SK-N-SH (cell line): ENCODE measurements around the gene LAMTOR4. TPM values are rescaled to one million over a fixed set of nuclear protein-coding genes. Genes with fewer than 3 reads are reported as not detected.

Experiments
- CTCF ChIA-PET: fragments of 300-600, 350-600 bp; formaldehyde crosslinking; extraction: SDS; loops from one replicate; lab custom pipeline; 2021; lab: Yijun Ruan, JAX
- POLR2A ChIA-PET: fragments of 350-600 bp; sonication (Branson Sonifier 250); formaldehyde crosslinking; extraction: SDS; loops from one replicate; lab custom pipeline; 2020; ENCODE audit warnings: antibody characterized with exemption, inconsistent platforms; lab: Yijun Ruan, JAX
- DNase-seq: peaks from one replicate; pipeline ENCODE4 v3.0.0; 2012
- H2AFZ ChIP-seq: fragments of 200-600 bp; sonication (generic); 2 replicates; pipeline ENCODE4 v1.8.1; 2016; ENCODE audit warnings: antibody characterized with exemption, mild to moderate bottlenecking, low read depth
- H3F3A ChIP-seq: fragments of 200-600 bp; sonication (generic); replicated peaks from 2 replicates; pipeline ENCODE3; 2016; ENCODE audit warnings: antibody characterized with exemption, mild to moderate bottlenecking; ENCODE audit not compliant: insufficient read depth
- H3K27ac ChIP-seq, 2 experiments: fragments of 200-500 bp in 1 of 2; fragments of 200-600 bp in 1 of 2; sonication (Bioruptor generic) in 1 of 2; sonication (generic), shearing (Covaris generic) in 1 of 2; 2 replicates each; pipeline versions ENCODE4 v1.5.1 to v1.6.1; 2014 to 2016; ENCODE audit warnings: low read depth in 2 of 2, inconsistent platforms in 1 of 2, low read length in 1 of 2, mild to moderate bottlenecking in 1 of 2, mixed read lengths in 1 of 2
- H3K27me3 ChIP-seq: fragments of 200-600 bp; sonication (generic), shearing (Covaris generic); 2 replicates; pipeline ENCODE4 v1.6.1; 2016; ENCODE audit warnings: mixed run types; ENCODE audit not compliant: insufficient read depth
- H3K36me3 ChIP-seq, 2 experiments: fragments of 200-500 bp in 1 of 2; fragments of 200-600 bp in 1 of 2; sonication (Bioruptor generic) in 1 of 2; sonication (generic) in 1 of 2; replicated peaks in 1 of 2; 2 replicates each; pipeline versions ENCODE3 to v1.5.1; 2014 to 2016; ENCODE audit warnings: low read length in 1 of 2, mild to moderate bottlenecking in 1 of 2; ENCODE audit not compliant: insufficient read depth in 2 of 2, control insufficient read depth in 1 of 2
- H3K4me1 ChIP-seq, 2 experiments: fragments of 200-500 bp in 1 of 2; fragments of 200-600 bp in 1 of 2; sonication (Bioruptor generic) in 1 of 2; sonication (generic), shearing (Covaris generic) in 1 of 2; 2 replicates each; pipeline versions ENCODE4 v1.5.1 to v1.6.1; 2014 to 2016; ENCODE audit warnings: low read depth in 1 of 2, low read length in 1 of 2, mixed run types in 1 of 2; ENCODE audit not compliant: insufficient read depth in 2 of 2, control insufficient read depth in 1 of 2
- H3K4me2 ChIP-seq: fragments of 200-600 bp; sonication (generic), shearing (Covaris generic); 2 replicates; pipeline ENCODE4 v1.6.1; 2017; ENCODE audit warnings: mixed run types
- H3K4me3 ChIP-seq, 2 experiments: fragments of 200-500 bp in 1 of 2; fragments of 200-600 bp in 1 of 2; sonication (Bioruptor generic) in 1 of 2; sonication (generic), shearing (Covaris generic) in 1 of 2; 2 replicates each; pipeline versions ENCODE4 v1.5.1 to v1.8.1; 2014 to 2016; ENCODE audit warnings: low read depth in 2 of 2, inconsistent platforms in 1 of 2, low read length in 1 of 2, mild to moderate bottlenecking in 1 of 2, mixed read lengths in 1 of 2, moderate library complexity in 1 of 2
- H3K79me2 ChIP-seq: fragments of 200-600 bp; sonication (generic); 2 replicates; pipeline ENCODE4 v1.8.1; 2017; ENCODE audit warnings: mild to moderate bottlenecking; ENCODE audit not compliant: insufficient read depth
- H3K9ac ChIP-seq: fragments of 200-600 bp; sonication (generic); 2 replicates; pipeline ENCODE4 v1.6.1; 2017; ENCODE audit warnings: mixed run types
- H3K9me2 ChIP-seq: fragments of 200-600 bp; sonication (generic); 2 replicates; pipeline ENCODE4 v1.6.1; 2017; ENCODE audit warnings: mixed run types
- H3K9me3 ChIP-seq: fragments of 200-600 bp; sonication (generic); 2 replicates; pipeline ENCODE4 v1.6.1; 2017; ENCODE audit warnings: mixed run types, mild to moderate bottlenecking, moderate library complexity
- H4K20me1 ChIP-seq: fragments of 200-600 bp; sonication (generic); 2 replicates; pipeline ENCODE4 v1.6.1; 2017; ENCODE audit warnings: mild to moderate bottlenecking, mixed run types; ENCODE audit not compliant: insufficient read depth
- EZH2phosphoT487 ChIP-seq: fragments of 200-600 bp; sonication (generic); IDR thresholded peaks from 2 replicates; pipeline ENCODE4 v1.6.1; 2017; ENCODE audit warnings: low read depth, mixed run types, mild to moderate bottlenecking, antibody characterized with exemption, moderate library complexity, borderline replicate concordance
- FOXM1 ChIP-seq: IDR thresholded peaks from 2 replicates; pipeline ENCODE4 v1.4.0; 2012; ENCODE audit warnings: low read depth, mild to moderate bottlenecking
- GATA2 ChIP-seq: sonication (generic); formaldehyde crosslinking; IDR thresholded peaks from 2 replicates; pipeline ENCODE4 v1.5.0; 2020; ENCODE audit warnings: mild to moderate bottlenecking, missing genetic modification reagents
- IRF3 ChIP-seq: fragments of 150-350 bp; IDR thresholded peaks from 2 replicates; pipeline ENCODE4 v1.6.1; 2016; ENCODE audit warnings: mild to moderate bottlenecking, low read depth, low read length
- JUND ChIP-seq: IDR thresholded peaks from 2 replicates; pipeline ENCODE4 v1.4.0; 2012
- MAX ChIP-seq: IDR thresholded peaks from 2 replicates; pipeline ENCODE4 v1.4.0; 2012; ENCODE audit warnings: low read depth
- NRF1 ChIP-seq: IDR thresholded peaks from 2 replicates; pipeline ENCODE4 v1.6.1; 2012; ENCODE audit warnings: low read depth, mild to moderate bottlenecking, low read length
- POLR2AphosphoS5 ChIP-seq: IDR thresholded peaks from 2 replicates; pipeline ENCODE4 v1.6.1; 2012; ENCODE audit warnings: low read depth, low read length
- RAD21 ChIP-seq: IDR thresholded peaks from 2 replicates; pipeline ENCODE4 v1.6.1; 2012; ENCODE audit warnings: mild to moderate bottlenecking, low read length
- RCOR1 ChIP-seq: fragments of 150-350 bp; IDR thresholded peaks from 2 replicates; pipeline ENCODE4 v1.6.1; 2017; ENCODE audit warnings: antibody characterized with exemption, low read length
- RXRA ChIP-seq: IDR thresholded peaks from 2 replicates; pipeline ENCODE4 v1.4.0; 2012; ENCODE audit warnings: low read depth, mild to moderate bottlenecking, borderline replicate concordance
- SIN3A ChIP-seq: IDR thresholded peaks from 2 replicates; pipeline ENCODE4 v1.6.1; 2012; ENCODE audit warnings: low read depth, mild to moderate bottlenecking, low read length, moderate library complexity, borderline replicate concordance
- SMC3 ChIP-seq: IDR thresholded peaks from 2 replicates; pipeline ENCODE4 v1.6.1; 2012; ENCODE audit warnings: low read depth, low read length, improper control_type of control experiment
- TAF1 ChIP-seq: IDR thresholded peaks from 2 replicates; pipeline ENCODE4 v1.6.1; 2012; ENCODE audit warnings: low read depth, mild to moderate bottlenecking, low read length, moderate library complexity, borderline replicate concordance
- USF2 ChIP-seq: fragments of 150-350 bp; IDR thresholded peaks from 2 replicates; pipeline ENCODE4 v1.6.1; 2017; ENCODE audit warnings: antibody characterized with exemption, low read length, low read depth, borderline replicate concordance
- YY1 ChIP-seq: IDR thresholded peaks from 2 replicates; pipeline ENCODE4 v1.4.0; 2012; ENCODE audit warnings: low read depth, mild to moderate bottlenecking
- ZBTB33 ChIP-seq: IDR thresholded peaks from 2 replicates; pipeline ENCODE4 v1.4.0; 2012; ENCODE audit warnings: low read depth, borderline replicate concordance
- WGBS: methylation state at CpG from one replicate; pipeline ENCODE4 v1.1.6; 2017; ENCODE audit warnings: low lambda C conversion rate; 5-methylcytosine and 5-hydroxymethylcytosine counted together
- polyA plus RNA-seq, 3 experiments: library from polyadenylated mRNA; depleted of rRNA; stranded (reverse); fragments of >200 nt; gene quantifications; 2 replicates each; pipeline ENCODE4 v1.2.3, GENCODE V29; 2012

The LAMTOR4 gene
- polyA plus RNA-seq, 1 of the 3 experiments (the other 2 are of a cell fraction), result 630 TPM

- POLR2A ChIA-PET, result interaction anchor here (0.6 to 4.3 kb wide), 6 partner anchors 8 to 39 kb away, joined by 3 to 25 read pairs (median 4); partner anchors contain the start of genes GAL3ST4, GPC2, LAMTOR4 and STAG3
Measured at GRCh38 chr7:100156331-100157068, 7.8 kb downstream of the LAMTOR4 start.

GRCh38 chr7:100157069-100157333, 8.3 kb downstream of the LAMTOR4 start:
- H3F3A ChIP-seq, result peaks cover 15% of the 10 kb centered on the region
- ChIA-PET CTCF (interaction anchor here (0.6 to 3.9 kb wide), 6 partner anchors 8 to 540 kb away, joined by 3 to 33 read pairs (median 3); partner anchors contain the start of gene LAMTOR4), POLR2A (interaction anchor here (0.6 to 4.3 kb wide), 5 partner anchors 9 to 115 kb away, joined by 3 to 25 read pairs (median 3); partner anchors contain the start of gene LAMTOR4)
- peak overlapping the region; percentile 87 to 93; a peak in 3 of 4 replicates for H3K4me3 ChIP-seq
- TF ChIP-seq SIN3A (no peak; the same call in 1 of the 2 replicates), NRF1 (no peak), RXRA (no peak), TAF1 (no peak), POLR2AphosphoS5 (no peak), MAX (no peak), YY1 (no peak), ZBTB33 (no peak), FOXM1 (no peak), GATA2 (CRISPR knock-in tag) (no peak), IRF3 (no peak), EZH2phosphoT487 (no peak), JUND (no peak), RCOR1 (no peak)
- peaks cover 51% of the 10 kb centered on the region for H3K79me2 ChIP-seq
- H3K9me3 ChIP-seq, result no peaks in the 10 kb centered on the region
- H3K4me2 ChIP-seq, result peak overlapping the region; percentile 100
- 57% methylated on average over 5 of the region's 5 CpGs for WGBS
- no peaks in the 10 kb centered on the region for H3K27me3 ChIP-seq
- peaks cover 11 to 19% of the 10 kb centered on the region in 2 experiments; a peak in 2 of 4 replicates for H3K4me1 ChIP-seq
- H3K9ac ChIP-seq, result peak overlapping the region; percentile 85; the same call in 1 of the 2 replicates
- H3K27ac ChIP-seq, result peak overlapping the region; percentile 36 to 62; a peak in 1 of 4 replicates
- H2AFZ ChIP-seq, result no peak overlapping the region
- no peaks in the 10 kb centered on the region for H3K9me2 ChIP-seq
- H4K20me1 ChIP-seq, result peaks cover 20% of the 10 kb centered on the region
- peaks cover 31 to 39% of the 10 kb centered on the region in 2 experiments for H3K36me3 ChIP-seq
- no peak for DNase-seq

More at GRCh38 chr7:100156331-100157068, 7.8 kb downstream of the LAMTOR4 start:
- peaks cover 54% of the 10 kb centered on the region for H3K79me2 ChIP-seq
- H4K20me1 ChIP-seq, result peaks cover 20% of the 10 kb centered on the region
- H3K27me3 ChIP-seq, result no peaks in the 10 kb centered on the region
- H3K4me2 ChIP-seq, result peak overlapping the region; percentile 100
- peak; percentile 40 for DNase-seq
- peak overlapping the region; percentile 87 to 93; a peak in 2 of 4 replicates for H3K4me3 ChIP-seq
- TF ChIP-seq RAD21 (no peak), SMC3 (no peak), USF2 (no peak)
- H3K27ac ChIP-seq, result peak overlapping the region in 1 of 2 experiments; percentile 8; a peak in 1 of 4 replicates
- peaks cover 11 to 19% of the 10 kb centered on the region in 2 experiments; a peak in 2 of 4 replicates for H3K4me1 ChIP-seq
- no peak overlapping the region for H2AFZ ChIP-seq
- peak overlapping the region; percentile 85; the same call in 1 of the 2 replicates for H3K9ac ChIP-seq
- peaks cover 34 to 39% of the 10 kb centered on the region in 2 experiments for H3K36me3 ChIP-seq
- WGBS, result 96% methylated on average over 16 of the region's 16 CpGs
- H3F3A ChIP-seq, result peaks cover 15% of the 10 kb centered on the region
- CTCF ChIA-PET, result interaction anchor here (0.6 to 3.9 kb wide), 5 partner anchors 25 to 540 kb away, joined by 3 to 33 read pairs (median 3); no protein-coding TSS in a partner anchor
- H3K9me2 ChIP-seq, result no peaks in the 10 kb centered on the region
- H3K9me3 ChIP-seq, result no peaks in the 10 kb centered on the region
